HG02759 (cell line): ENCODE results near the gene TENT5C.

Source experiments
- ATAC-seq: cut with Tn5 transposase; IDR thresholded peaks from one replicate; pipeline ENCODE4 v1.9.1; 2021; ENCODE audit warnings: mild to moderate bottlenecking, moderate library complexity; ENCODE audit not compliant: unreplicated experiment

TENT5C gene

GRCh38 chr1:117654493-117655219, 48.8 kb downstream of the TENT5C start:
- peak; percentile 72 for ATAC-seq

GRCh38 chr1:117655220-117655577, 49.4 kb downstream of the TENT5C start:
- no peak for ATAC-seq

GRCh38 chr1:117656202-117656641, 50.4 kb downstream of the TENT5C start:
- ATAC-seq: peak; percentile 54

- no peak for ATAC-seq
These were observed 51.2 kb downstream of the TENT5C start for GRCh38 chr1:117657031-117657430.

GRCh38 chr1:117657949-117658660, 52.3 kb downstream of the TENT5C start:
- ATAC-seq: no peak

GRCh38 chr1:117658676-117659075, 52.8 kb downstream of the TENT5C start:
- ATAC-seq: peak; percentile 32

GRCh38 chr1:117659550-117660270, 53.9 kb downstream of the TENT5C start:
- no peak for ATAC-seq

DNA sequence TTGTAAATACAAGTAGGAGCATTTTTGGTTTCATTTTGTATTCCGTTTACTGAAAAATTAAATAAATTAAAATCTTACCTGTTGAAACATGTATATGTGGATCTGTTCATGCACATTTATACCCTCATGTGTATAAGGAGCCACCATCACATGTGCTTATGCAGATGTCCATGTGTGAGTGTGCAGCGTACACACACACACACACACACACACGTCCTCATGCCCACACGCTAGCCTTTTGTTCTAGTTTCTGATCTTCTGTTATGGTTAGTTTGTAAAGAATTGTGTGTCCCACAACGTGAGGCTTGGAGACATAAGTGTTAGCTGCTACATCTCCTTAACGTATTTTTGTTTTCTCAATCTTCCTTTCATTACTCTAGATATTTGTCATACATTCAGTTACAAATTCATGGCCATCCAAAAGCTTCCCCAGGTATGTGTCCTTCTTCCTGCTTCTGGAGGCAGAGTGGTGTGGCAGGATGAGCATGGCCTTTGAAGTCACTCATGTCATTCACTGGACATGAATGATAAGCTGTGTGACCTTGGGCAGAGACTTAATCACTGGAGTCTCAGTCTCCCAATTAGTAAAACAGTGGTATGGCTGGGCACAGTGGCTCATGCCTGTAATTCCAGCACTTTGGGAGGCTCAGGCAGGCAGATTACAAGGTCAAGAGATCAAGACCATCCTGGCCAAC, 54.6 kb downstream of the TENT5C start:
- ATAC-seq: no peak

- no peak for ATAC-seq
These were observed 55.2 kb downstream of the TENT5C start for GRCh38 chr1:117661027-117661426.

GRCh38 chr1:117662667-117663066, 56.8 kb downstream of the TENT5C start:
- ATAC-seq: no peak

GRCh38 chr1:117663156-117663902, 57.5 kb downstream of the TENT5C start:
- ATAC-seq: no peak

- ATAC-seq: peak; percentile 99
These were observed 58.5 kb downstream of the TENT5C start for GRCh38 chr1:117664314-117664713.

DNA sequence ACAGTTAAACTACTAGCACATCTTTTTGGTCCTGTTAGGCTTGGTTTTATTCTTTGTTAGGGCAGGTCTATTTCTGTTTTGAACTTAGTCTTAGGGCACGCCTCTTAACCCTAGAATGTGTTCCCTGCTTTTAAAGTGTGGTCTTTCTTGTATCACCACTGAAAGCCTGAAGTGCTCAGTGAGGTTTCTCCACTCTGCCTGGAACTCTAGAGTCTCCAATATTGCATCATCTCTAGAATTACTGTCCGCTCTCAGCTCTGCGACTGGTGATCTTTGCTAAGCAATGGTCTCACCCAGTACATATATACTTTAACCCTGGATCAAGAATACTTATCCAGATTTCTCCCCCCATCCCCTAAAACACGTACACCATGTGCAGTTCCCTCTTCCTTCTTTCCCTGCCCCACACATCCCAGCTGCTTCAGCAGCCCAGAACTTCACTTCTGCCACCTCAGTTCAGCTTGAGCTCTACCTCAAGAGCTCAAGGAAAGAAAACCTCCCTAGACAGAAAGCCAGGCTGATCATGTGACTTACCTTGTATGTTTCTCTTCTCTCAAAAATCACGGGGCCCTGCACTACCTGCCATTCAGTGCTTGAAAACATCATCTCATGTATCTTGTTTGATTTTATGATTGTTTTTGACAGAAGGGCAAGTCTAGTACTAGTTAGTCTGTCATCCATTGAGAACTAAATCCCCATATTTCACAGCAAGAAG, 59.9 kb downstream of the TENT5C start:
- no peak for ATAC-seq

- no peak for ATAC-seq
These were observed 63.7 kb downstream of the TENT5C start for GRCh38 chr1:117669572-117669971.

DNA sequence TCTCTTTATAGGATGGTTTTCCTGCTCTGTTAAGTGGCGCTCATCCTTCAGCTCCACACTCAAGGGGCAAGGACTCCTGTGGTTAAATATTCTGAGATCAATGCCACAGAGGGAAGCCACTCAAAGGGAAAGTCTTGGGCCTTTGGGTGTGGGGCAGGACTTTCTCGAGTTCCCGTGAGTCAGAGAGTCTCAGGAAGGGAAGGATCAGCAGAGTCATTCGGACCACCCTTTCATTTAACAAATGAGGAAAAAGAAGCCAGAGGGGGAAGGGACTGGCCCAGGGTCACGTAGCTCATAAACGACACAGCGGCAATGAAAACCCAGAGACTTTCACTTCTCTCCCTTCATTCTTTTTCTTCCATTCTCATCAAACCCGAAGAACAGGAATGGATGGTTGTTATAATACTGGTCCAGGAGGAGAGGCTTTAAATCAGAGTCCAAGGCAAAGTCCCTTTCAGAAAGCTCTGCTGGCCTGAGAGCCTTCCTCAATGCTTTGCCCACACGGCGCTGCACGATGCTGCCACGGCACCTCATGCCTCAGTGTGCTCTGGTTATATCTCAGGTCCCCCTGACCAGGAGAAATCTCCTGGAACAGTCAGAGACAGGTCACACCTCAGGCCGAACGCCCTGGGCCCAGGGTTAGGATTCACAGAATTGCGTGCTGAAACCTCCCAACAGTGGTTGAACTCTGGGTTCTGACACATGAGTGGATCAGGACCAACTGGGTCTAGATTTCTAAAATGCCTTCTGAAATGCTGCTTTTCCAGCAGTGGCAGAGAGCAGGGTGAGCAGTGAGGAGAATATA, 65.3 kb downstream of the TENT5C start:
- no peak for ATAC-seq

- no peak for ATAC-seq
These were observed 66.1 kb downstream of the TENT5C start for GRCh38 chr1:117671781-117672501.

DNA sequence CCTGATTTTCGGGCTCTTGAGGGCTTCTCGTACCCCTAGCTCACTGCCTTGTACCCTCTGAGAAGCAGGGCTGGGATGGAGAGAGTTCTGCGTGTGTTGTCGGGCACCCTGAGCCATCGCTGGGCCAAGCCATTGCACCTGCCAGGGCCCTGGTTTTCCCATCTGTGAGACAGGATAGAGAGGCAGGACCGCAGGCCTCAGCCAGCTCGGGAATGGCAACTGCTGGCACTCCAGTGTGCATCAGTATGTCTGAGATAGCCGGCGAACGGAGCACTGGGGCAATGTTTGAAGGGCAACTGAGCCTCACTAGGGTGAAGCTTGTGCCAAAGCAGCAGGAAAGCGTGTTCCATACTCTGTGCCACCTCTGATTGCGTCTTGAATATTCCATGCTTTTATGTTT, 66.9 kb downstream of the TENT5C start:
- ATAC-seq: no peak

GRCh38 chr1:117673405-117673804, 67.6 kb downstream of the TENT5C start:
- no peak for ATAC-seq
